ENCODE measurements around the gene ADGRB3. TPM values are rescaled to one million over a fixed set of nuclear protein-coding genes. Genes with fewer than 3 reads are reported as not detected.

The ADGRB3 gene
- total and polyA plus RNA-seq, 2 donors from 2014 or later: 0.26 to 2.2 TPM

DNA sequence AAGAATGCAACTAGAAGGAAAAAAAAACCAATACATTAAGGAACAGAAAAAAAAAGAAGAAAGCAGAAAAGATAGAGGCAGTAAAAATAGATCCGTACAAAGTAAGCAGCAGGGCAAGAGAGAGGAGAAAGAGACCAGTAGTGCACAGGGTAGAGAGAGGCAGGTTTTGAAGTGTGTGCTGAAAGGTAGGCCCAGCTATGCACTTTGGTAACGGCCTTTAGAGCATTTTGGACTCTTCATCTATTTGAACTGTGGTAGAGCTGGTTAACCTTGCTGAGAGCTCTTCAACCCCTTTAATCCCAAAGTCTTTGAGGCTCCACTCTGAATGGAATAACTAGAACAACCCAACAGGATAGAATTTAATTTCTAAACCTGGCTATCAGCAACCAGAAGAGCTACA, 45.2 kb downstream of the ADGRB3 start:
- Histone ChIP-seq H3K27ac (ENCODE audit: low read depth in 2 of 2, low read length in 2 of 2) (no peak overlapping the region), H3K9me3 (ENCODE audit: control insufficient read depth in 2 of 3, insufficient read depth in 1 of 3, low read length in 3 of 3) (no peaks in the 10 kb centered on the region), H3K4me3 (ENCODE audit: low read length in 3 of 3) (no peak overlapping the region), H3K36me3 (ENCODE audit: control insufficient read depth in 2 of 3, insufficient read depth in 3 of 3, low read length in 3 of 3) (no peaks in the 10 kb centered on the region), H3K4me1 (ENCODE audit: control insufficient read depth in 2 of 3, insufficient read depth in 2 of 3, low read depth in 1 of 3, low read length in 3 of 3) (no peaks in the 10 kb centered on the region), H3K9ac (ENCODE audit: low read length in 3 of 3) (no peak overlapping the region), H3K27me3 (ENCODE audit: control insufficient read depth, insufficient read depth, low read length) (no peaks in the 10 kb centered on the region)
- TF ChIP-seq, protein P1, sequence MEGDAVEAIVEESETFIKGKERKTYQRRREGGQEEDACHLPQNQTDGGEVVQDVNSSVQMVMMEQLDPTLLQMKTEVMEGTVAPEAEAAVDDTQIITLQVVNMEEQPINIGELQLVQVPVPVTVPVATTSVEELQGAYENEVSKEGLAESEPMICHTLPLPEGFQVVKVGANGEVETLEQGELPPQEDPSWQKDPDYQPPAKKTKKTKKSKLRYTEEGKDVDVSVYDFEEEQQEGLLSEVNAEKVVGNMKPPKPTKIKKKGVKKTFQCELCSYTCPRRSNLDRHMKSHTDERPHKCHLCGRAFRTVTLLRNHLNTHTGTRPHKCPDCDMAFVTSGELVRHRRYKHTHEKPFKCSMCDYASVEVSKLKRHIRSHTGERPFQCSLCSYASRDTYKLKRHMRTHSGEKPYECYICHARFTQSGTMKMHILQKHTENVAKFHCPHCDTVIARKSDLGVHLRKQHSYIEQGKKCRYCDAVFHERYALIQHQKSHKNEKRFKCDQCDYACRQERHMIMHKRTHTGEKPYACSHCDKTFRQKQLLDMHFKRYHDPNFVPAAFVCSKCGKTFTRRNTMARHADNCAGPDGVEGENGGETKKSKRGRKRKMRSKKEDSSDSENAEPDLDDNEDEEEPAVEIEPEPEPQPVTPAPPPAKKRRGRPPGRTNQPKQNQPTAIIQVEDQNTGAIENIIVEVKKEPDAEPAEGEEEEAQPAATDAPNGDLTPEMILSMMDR (IDR thresholded peaks at IDR 0.05; ENCODE audit: borderline replicate concordance, extremely low read depth, insufficient read depth): no peak
- intact Hi-C loops (cut with DNase I): no loop called here
- no peak for DNase-seq
- no peak for FAIRE-seq

DNA sequence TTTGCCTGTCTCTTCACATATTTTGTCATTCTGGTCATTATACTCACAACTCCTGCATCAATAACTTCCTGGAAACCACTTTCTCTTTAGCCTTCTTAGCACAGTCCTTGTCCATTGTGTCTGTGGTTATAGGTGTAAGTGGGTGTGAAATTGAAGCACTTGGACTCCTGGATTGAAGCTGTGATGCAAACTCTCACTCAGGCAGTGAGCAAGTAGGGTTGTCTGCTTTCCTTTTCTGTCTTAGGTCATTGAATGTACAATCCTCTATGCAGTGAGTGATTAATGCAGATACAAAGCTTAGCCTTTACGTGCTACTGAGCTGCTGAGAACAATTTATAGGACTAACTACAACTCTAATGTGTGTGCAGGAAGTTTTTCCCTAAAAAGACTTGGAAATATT, 54.8 kb downstream of the ADGRB3 start:
- Histone ChIP-seq H3K4me3 (ENCODE audit: low read length in 3 of 3) (no peak overlapping the region), H3K9ac (ENCODE audit: low read length in 3 of 3) (no peak overlapping the region), H3K27ac (ENCODE audit: low read depth in 2 of 2, low read length in 2 of 2) (no peak overlapping the region), H3K9me3 (ENCODE audit: control insufficient read depth in 2 of 3, insufficient read depth in 1 of 3, low read length in 3 of 3) (no peaks in the 10 kb centered on the region), H3K36me3 (ENCODE audit: control insufficient read depth in 2 of 3, insufficient read depth in 3 of 3, low read length in 3 of 3) (no peaks in the 10 kb centered on the region), H3K27me3 (ENCODE audit: control insufficient read depth, insufficient read depth, low read length) (no peaks in the 10 kb centered on the region), H3K4me1 (ENCODE audit: control insufficient read depth in 2 of 3, insufficient read depth in 2 of 3, low read depth in 1 of 3, low read length in 3 of 3) (no peaks in the 10 kb centered on the region)
- DNase-seq (no peak), FAIRE-seq (no peak)
- intact Hi-C loops (cut with DNase I): no loop called here
- TF ChIP-seq, protein P1 (IDR thresholded peaks at IDR 0.05; ENCODE audit: borderline replicate concordance, extremely low read depth, insufficient read depth): no peak

DNA sequence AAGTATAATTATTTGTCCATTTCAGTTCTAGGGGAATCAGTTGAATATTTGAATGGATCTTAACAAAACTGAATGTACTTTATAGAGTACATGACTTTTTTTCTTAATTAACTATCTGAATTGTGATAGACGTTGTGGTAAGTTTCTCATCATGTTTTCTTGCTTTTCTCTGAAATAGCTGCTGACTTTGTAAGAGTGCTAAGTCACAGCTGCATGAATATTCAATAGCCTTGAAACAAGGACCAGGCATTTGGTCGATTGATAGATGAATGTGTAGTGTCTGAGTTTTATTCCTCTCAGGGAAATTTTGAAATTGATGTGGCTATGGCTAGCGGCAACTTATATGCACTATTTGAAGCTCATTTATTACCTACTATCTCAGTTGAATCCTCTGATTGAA, 56.0 kb downstream of the ADGRB3 start:
- Histone ChIP-seq H3K27ac (ENCODE audit: low read depth in 2 of 2, low read length in 2 of 2) (no peak overlapping the region), H3K9ac (ENCODE audit: low read length in 3 of 3) (no peak overlapping the region), H3K27me3 (ENCODE audit: control insufficient read depth, insufficient read depth, low read length) (no peaks in the 10 kb centered on the region), H3K9me3 (ENCODE audit: control insufficient read depth in 2 of 3, insufficient read depth in 1 of 3, low read length in 3 of 3) (no peaks in the 10 kb centered on the region), H3K4me3 (ENCODE audit: low read length in 3 of 3) (no peak overlapping the region), H3K36me3 (ENCODE audit: control insufficient read depth in 2 of 3, insufficient read depth in 3 of 3, low read length in 3 of 3) (no peaks in the 10 kb centered on the region), H3K4me1 (ENCODE audit: control insufficient read depth in 2 of 3, insufficient read depth in 2 of 3, low read depth in 1 of 3, low read length in 3 of 3) (no peaks in the 10 kb centered on the region)
- no peak for DNase-seq
- TF ChIP-seq, protein P1 (IDR thresholded peaks at IDR 0.05; ENCODE audit: borderline replicate concordance, extremely low read depth, insufficient read depth): no peak
- intact Hi-C loops (cut with DNase I): no loop called here
- no peak for FAIRE-seq

DNA sequence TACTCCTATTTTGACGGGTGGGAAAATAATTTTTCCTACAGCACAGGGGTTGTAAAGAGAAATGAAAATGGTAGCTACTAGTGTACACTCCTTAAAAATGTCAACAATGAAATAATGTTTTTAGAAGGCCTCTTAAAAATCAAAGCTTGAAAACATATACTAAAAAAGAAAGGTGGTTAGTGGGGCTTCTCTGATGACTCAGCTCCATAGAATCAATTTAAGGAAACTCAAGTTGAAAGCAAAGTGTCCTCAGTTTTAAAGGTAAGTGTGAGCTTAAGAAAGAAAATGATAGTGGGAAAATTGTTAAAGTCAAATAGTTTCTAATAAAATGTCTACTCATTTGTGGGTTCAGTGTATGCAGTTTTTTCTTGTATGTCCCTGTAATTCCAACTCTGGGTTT, 58.2 kb downstream of the ADGRB3 start:
- no peaks in the 10 kb centered on the region for H3K36me3 ChIP-seq (ENCODE audit: control insufficient read depth in 2 of 3, insufficient read depth in 3 of 3, low read length in 3 of 3)
- TF ChIP-seq, protein P1 (IDR thresholded peaks at IDR 0.05; ENCODE audit: borderline replicate concordance, extremely low read depth, insufficient read depth): no peak
- intact Hi-C loops (cut with DNase I): no loop called here

More for the DNA sequence above, 58.2 kb downstream of the ADGRB3 start:
- Histone ChIP-seq H3K27me3 (ENCODE audit: control insufficient read depth, insufficient read depth, low read length) (no peaks in the 10 kb centered on the region), H3K9me3 (ENCODE audit: control insufficient read depth in 2 of 3, insufficient read depth in 1 of 3, low read length in 3 of 3) (no peaks in the 10 kb centered on the region), H3K27ac (ENCODE audit: low read depth in 2 of 2, low read length in 2 of 2) (no peak overlapping the region), H3K4me3 (ENCODE audit: low read length in 3 of 3) (no peak overlapping the region), H3K9ac (ENCODE audit: low read length in 3 of 3) (no peak overlapping the region), H3K4me1 (ENCODE audit: control insufficient read depth in 2 of 3, insufficient read depth in 2 of 3, low read depth in 1 of 3, low read length in 3 of 3) (no peaks in the 10 kb centered on the region)
- no peak for FAIRE-seq
- no peak for DNase-seq

All from kidney (tissue), 14 donors.